IMR-90 (cell line): Measurements from ENCODE around the gene CIART. TPM values are rescaled to one million over a fixed set of nuclear protein-coding genes. Genes with fewer than 3 reads are reported as not detected.

Experiments used
- ATAC-seq: fragments of 200-7000 bp; cut with Tn5 transposase; 2 replicates; pipeline ENCODE4 v1.9.1; 2020; ENCODE audit warnings: low read depth, mild to moderate bottlenecking, moderate library complexity
- BruUV-seq: library from RNA; stranded (reverse); fragments of 400-500 nt; replicated peaks from 2 replicates; lab custom pipeline; 2021; lab: Mats Ljungman, UMichigan
- CTCF ChIA-PET: fragments of 300-600 bp; formaldehyde crosslinking; extraction: SDS; loops from one replicate; lab custom pipeline; 2021; ENCODE audit warnings: antibody characterized with exemption; lab: Yijun Ruan, JAX
- POLR2A ChIA-PET: fragments of 300-600 bp; sonication (Branson Sonifier 250); formaldehyde crosslinking; loops from one replicate; lab custom pipeline; 2022; ENCODE audit warnings: antibody characterized with exemption; ENCODE audit not compliant: unreplicated experiment; lab: Charles Lee
- DNase-seq: peaks from one replicate; pipeline ENCODE4 v3.0.0; 2013
- H2AFZ ChIP-seq: replicated peaks from 2 replicates; pipeline ENCODE3; 2013; ENCODE audit warnings: low read length, mild to moderate bottlenecking; ENCODE audit not compliant: poor library complexity
- H2AK5ac ChIP-seq: 2 replicates; pipeline ENCODE4 v1.6.1; 2013; ENCODE audit warnings: low read depth, low read length, inconsistent platforms
- H2AK9ac ChIP-seq: replicated peaks from 2 replicates; pipeline ENCODE3; 2013; ENCODE audit warnings: mild to moderate bottlenecking, low read depth, low read length, moderate library complexity; ENCODE audit not compliant: poor library complexity
- H2BK120ac ChIP-seq: 2 replicates; pipeline ENCODE4 v1.6.1; 2013; ENCODE audit warnings: low read depth, low read length, inconsistent platforms
- H2BK15ac ChIP-seq: 3 replicates; pipeline ENCODE4 v1.6.1; 2013; ENCODE audit warnings: low read depth, low read length, inconsistent platforms
- H2BK20ac ChIP-seq: 2 replicates; pipeline ENCODE4 v1.6.1; 2013; ENCODE audit warnings: low read depth, mild to moderate bottlenecking, inconsistent platforms, low read length, moderate library complexity
- H2BK5ac ChIP-seq: 2 replicates; pipeline ENCODE4 v1.6.1; 2013; ENCODE audit warnings: mild to moderate bottlenecking, low read depth, low read length, inconsistent platforms; ENCODE audit not compliant: poor library complexity, severe bottlenecking
- H3K14ac ChIP-seq: replicated peaks from 2 replicates; pipeline ENCODE4 v1.6.1; 2013; ENCODE audit warnings: low read depth, low read length, inconsistent platforms
- H3K18ac ChIP-seq: 2 replicates; pipeline ENCODE4 v1.6.1; 2013; ENCODE audit warnings: low read depth, low read length, control low read depth
- H3K23ac ChIP-seq: 2 replicates; pipeline ENCODE4 v1.6.1; 2013; ENCODE audit warnings: low read depth, low read length, inconsistent platforms
- H3K27ac ChIP-seq: 2 replicates; pipeline ENCODE4 v1.5.1; 2013; ENCODE audit warnings: mild to moderate bottlenecking, control low read depth, low read length; ENCODE audit not compliant: insufficient read depth
- H3K27me3 ChIP-seq: 2 replicates; pipeline ENCODE4 v1.6.1; 2013; ENCODE audit warnings: low read length; ENCODE audit not compliant: control insufficient read depth, insufficient read depth
- H3K36me3 ChIP-seq: 2 replicates; pipeline ENCODE4 v1.6.1; 2013; ENCODE audit warnings: low read length, mixed read lengths; ENCODE audit not compliant: control insufficient read depth, insufficient read depth
- H3K4ac ChIP-seq: 2 replicates; pipeline ENCODE4 v1.6.1; 2013; ENCODE audit warnings: low read depth, low read length, inconsistent platforms
- H3K4me1 ChIP-seq: 2 replicates; pipeline ENCODE4 v1.6.1; 2013; ENCODE audit warnings: low read length, mixed read lengths; ENCODE audit not compliant: control insufficient read depth, insufficient read depth
- H3K4me2 ChIP-seq: 2 replicates; pipeline ENCODE4 v1.6.1; 2013; ENCODE audit warnings: low read depth, mild to moderate bottlenecking, control low read depth, low read length, moderate library complexity
- H3K4me3 ChIP-seq: 2 replicates; pipeline ENCODE4 v1.5.1; 2013; ENCODE audit warnings: low read depth, mild to moderate bottlenecking, control low read depth, low read length, moderate library complexity; ENCODE audit not compliant: insufficient read depth
- H3K56ac ChIP-seq: 2 replicates; pipeline ENCODE4 v1.6.1; 2013; ENCODE audit warnings: low read length, inconsistent platforms; ENCODE audit not compliant: insufficient read depth; ENCODE audit errors: extremely low read depth
- H3K79me1 ChIP-seq, 2 experiments: 2 replicates each; pipeline ENCODE4 v1.6.1; 2013; ENCODE audit warnings: low read length in 2 of 2, inconsistent platforms in 1 of 2, low read depth in 1 of 2
- H3K9ac ChIP-seq: 2 replicates; pipeline ENCODE4 v1.6.1; 2013; ENCODE audit warnings: low read depth, low read length, control low read depth
- H3K9me1 ChIP-seq: 2 replicates; pipeline ENCODE4 v1.6.1; 2013; ENCODE audit warnings: low read length, inconsistent platforms; ENCODE audit not compliant: insufficient read depth
- H3K9me3 ChIP-seq: 2 replicates; pipeline ENCODE4 v1.6.1; 2013; ENCODE audit warnings: low read length; ENCODE audit not compliant: control insufficient read depth, insufficient read depth
- H4K20me1 ChIP-seq: 2 replicates; pipeline ENCODE4 v1.6.1; 2013; ENCODE audit warnings: low read length, inconsistent platforms; ENCODE audit not compliant: insufficient read depth
- H4K5ac ChIP-seq: 2 replicates; pipeline ENCODE4 v1.6.1; 2013; ENCODE audit warnings: mild to moderate bottlenecking, low read depth, low read length, control low read depth
- H4K8ac ChIP-seq, 2 experiments: 2 replicates each; pipeline ENCODE4 v1.6.1; 2013; ENCODE audit warnings: low read depth in 2 of 2, low read length in 2 of 2, control low read depth in 1 of 2, inconsistent platforms in 1 of 2
- H4K91ac ChIP-seq: 2 replicates; pipeline ENCODE4 v1.6.1; 2013; ENCODE audit warnings: low read depth, low read length, inconsistent platforms; ENCODE audit not compliant: insufficient read depth
- CEBPB ChIP-seq: IDR thresholded peaks from 2 replicates; pipeline ENCODE4 v1.6.1; 2012; ENCODE audit warnings: low read depth, low read length, improper control_type of control experiment
- CHD1 ChIP-seq: IDR thresholded peaks from 2 replicates; pipeline ENCODE4 v1.6.1; 2012; ENCODE audit warnings: low read depth, low read length, improper control_type of control experiment
- MAFK ChIP-seq: IDR thresholded peaks from 2 replicates; pipeline ENCODE4 v1.6.1; 2012; ENCODE audit warnings: low read depth, low read length, improper control_type of control experiment
- NFE2L2 ChIP-seq: fragments of 150-350 bp; IDR thresholded peaks from 2 replicates; pipeline ENCODE4 v1.6.1; 2016; ENCODE audit warnings: low read depth, mild to moderate bottlenecking, low read length
- POLR2A ChIP-seq: IDR thresholded peaks from 2 replicates; pipeline ENCODE4 v1.6.1; 2012; ENCODE audit warnings: mild to moderate bottlenecking, low read depth, low read length
- WGBS, 2 experiments: methylation state at CpG; one replicate each; pipeline versions ENCODE4 v1.1.5 to v1.1.7; 2013; ENCODE audit warnings: missing lambda C conversion rate in 2 of 2; ENCODE audit not compliant: insufficient read length in 1 of 2; ENCODE audit errors: extremely low coverage in 2 of 2; 5-methylcytosine and 5-hydroxymethylcytosine counted together
- dilution Hi-C: fragments of 300-500 bp; cut with HindIII; formaldehyde crosslinking; loops from one replicate; pipeline ENCODE4 v1.14.3; 2018; ENCODE audit warnings: low sequenced_read_pairs; ENCODE audit not compliant: unreplicated experiment
- in situ Hi-C: fragments of 300-500 bp; cut with MboI; formaldehyde crosslinking; loops from 3 replicates; pipeline ENCODE4 v1.14.3; 2019; ENCODE audit warnings: low sequenced_read_pairs, inconsistent platforms, mixed read lengths
- intact Hi-C: fragments of 100-400 bp; cut with micrococcal nuclease; formaldehyde crosslinking; loops from 2 replicates; pipeline ENCODE4 v1.10.0; 2022
- polyA plus RNA-seq, 3 experiments: library from polyadenylated mRNA; depleted of rRNA; stranded (reverse); fragments of >200 nt; gene quantifications; 2 replicates each; pipeline ENCODE4 v1.2.3, GENCODE V29; 2012; ENCODE audit warnings: low replicate concordance in 1 of 3
- total RNA-seq: library from RNA; depleted of rRNA; stranded (reverse); fragments of >200 nt; gene quantifications from 2 replicates; pipeline ENCODE4 v1.2.3, GENCODE V29; 2012

Gene CIART
- total and polyA plus RNA-seq, 2 of the 4 experiments (the other 2 are of a cell fraction) = 16.5 to 18.1 TPM

DNA sequence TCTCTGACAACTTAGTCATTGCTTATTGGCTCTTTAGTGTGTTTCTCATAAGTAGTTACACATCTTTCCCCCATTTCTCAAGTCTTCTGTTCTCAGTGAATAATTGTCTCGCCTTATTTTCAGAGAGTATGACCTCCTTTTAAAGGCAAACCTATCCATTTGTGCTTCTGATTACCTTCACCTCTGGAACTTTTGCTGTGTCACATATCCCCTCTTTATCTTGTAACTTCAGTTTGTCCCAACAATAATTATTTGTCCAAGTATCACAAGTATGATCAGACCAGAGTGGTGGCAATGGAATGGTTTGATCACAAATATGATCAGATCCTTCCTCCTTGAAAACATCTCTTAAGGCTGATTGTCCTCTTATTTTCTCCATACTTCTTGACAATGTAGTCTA lies 6.0 kb downstream of the CIART start:
- TF ChIP-seq CHD1 (no peak), NFE2L2 (no peak), MAFK (no peak), CEBPB (no peak), POLR2A (no peak)
- WGBS, 2 experiments = 83% methylated on average over 1 of the region's 1 CpG; no CpG with 5 or more reads in 1 of the 2 experiments
- no peaks in the 10 kb centered on the region for H3K9me3 ChIP-seq
- H3K4me1 ChIP-seq = peaks cover 2% of the 10 kb centered on the region
- no peak overlapping the region for H3K14ac ChIP-seq
- H2BK120ac ChIP-seq = no peak overlapping the region
- H2BK20ac ChIP-seq = no peak overlapping the region
- ChIA-PET POLR2A (no interaction called here), CTCF (no interaction called here)
- H3K9ac ChIP-seq = no peak overlapping the region
- in situ Hi-C loops (no loop called here), dilution Hi-C loops (no loop called here), intact Hi-C loops (no loop called here)
- H2AFZ ChIP-seq = no peak overlapping the region
- no peak overlapping the region for H3K56ac ChIP-seq
- H2BK5ac ChIP-seq = no peak overlapping the region
- H3K27me3 ChIP-seq = no peaks in the 10 kb centered on the region
- H2BK15ac ChIP-seq = no peak overlapping the region
- no peak overlapping the region for H4K5ac ChIP-seq
- H3K18ac ChIP-seq = no peak overlapping the region
- no peak overlapping the region for H4K8ac ChIP-seq
- no peak overlapping the region for H3K4me3 ChIP-seq
- H2AK9ac ChIP-seq = no peak overlapping the region
- no peaks in the 10 kb centered on the region for H4K20me1 ChIP-seq
- H3K9me1 ChIP-seq = peaks cover 4% of the 10 kb centered on the region
- no peak for ATAC-seq
- H4K91ac ChIP-seq = no peak overlapping the region
- no peak overlapping the region for H3K27ac ChIP-seq
- H3K4ac ChIP-seq = no peak overlapping the region
- no TSS peak for BruUV-seq
- H3K4me2 ChIP-seq = no peak overlapping the region
- no peak for DNase-seq
- no peak overlapping the region for H3K23ac ChIP-seq
- peaks cover 6% of the 10 kb centered on the region for H3K36me3 ChIP-seq
- no peak overlapping the region for H2AK5ac ChIP-seq
- H3K79me1 ChIP-seq = peaks cover 8 to 17% of the 10 kb centered on the region in 2 experiments; a peak in 2 of 4 replicates
